NCI-H2107 treated with DMSO at 0.1 percent for 48 hours (cell line): ENCODE measurements around the gene VWC2L.

Experiments used
- DNase-seq: peaks from one replicate; lab custom pipeline; 2025; ENCODE audit not compliant: unreplicated experiment; lab: John Stamatoyannopoulos, UW

Gene VWC2L

GRCh38 chr2:214410918-214411554 is at the start of gene VWC2L:
Gene VWC2L, plus strand, starts transcription at chr2:214411054. Its CDS starts 3,140 bp downstream, at chr2:214414194.
- peak; percentile 74 for DNase-seq

- no peak for DNase-seq
Observed at GRCh38 chr2:214361116-214361515, 49.7 kb upstream of the VWC2L start.

GRCh38 chr2:214365549-214365948 is 45.3 kb upstream of the VWC2L start:
- DNase-seq: no peak

- DNase-seq: no peak
Observed at GRCh38 chr2:214367171-214367570, 43.7 kb upstream of the VWC2L start.

GRCh38 chr2:214376618-214377285 is 34.1 kb upstream of the VWC2L start:
- DNase-seq: peak; percentile 48

GRCh38 chr2:214377286-214377624 is 33.6 kb upstream of the VWC2L start:
- no peak for DNase-seq

GRCh38 chr2:214378455-214379103 is 32.3 kb upstream of the VWC2L start:
- peak; percentile 36 for DNase-seq

- DNase-seq: no peak
Observed at GRCh38 chr2:214379227-214379626, 31.6 kb upstream of the VWC2L start.

- no peak for DNase-seq
Observed at GRCh38 chr2:214380681-214381080, 30.2 kb upstream of the VWC2L start.

GRCh38 chr2:214382229-214382628 is 28.6 kb upstream of the VWC2L start:
- DNase-seq: no peak

GRCh38 chr2:214386720-214387119 is 24.1 kb upstream of the VWC2L start:
- no peak for DNase-seq

GRCh38 chr2:214389334-214389733 is 21.5 kb upstream of the VWC2L start:
- DNase-seq: no peak

- DNase-seq: no peak
Observed at GRCh38 chr2:214393796-214394195, 17.1 kb upstream of the VWC2L start.

- no peak for DNase-seq
Observed at GRCh38 chr2:214395040-214395439, 15.8 kb upstream of the VWC2L start.

- DNase-seq: no peak
Observed at GRCh38 chr2:214401580-214401979, 9.3 kb upstream of the VWC2L start.

GRCh38 chr2:214410128-214410775 is 602 bp upstream of the VWC2L start:
- peak; percentile 52 for DNase-seq

GRCh38 chr2:214412679-214413078 is 1.8 kb downstream of the VWC2L start:
- no peak for DNase-seq

- DNase-seq: no peak
Observed at GRCh38 chr2:214436470-214436869, 25.6 kb downstream of the VWC2L start.

- DNase-seq: no peak
Observed at GRCh38 chr2:214450118-214450894, 39.5 kb downstream of the VWC2L start.

- DNase-seq: no peak
Observed at GRCh38 chr2:214451516-214452275, 40.8 kb downstream of the VWC2L start.
